Measurements from ENCODE around the gene DNAH12.
"Not testable (repeated sequence)": the region's sequence is repeated elsewhere in the genome, so short reads cannot be mapped to it uniquely, and the experiment has no call there.

DNAH12 gene

GRCh38 chr3:57350271-57350670 is 193.9 kb downstream of the DNAH12 start:
- Histone ChIP-seq H3K4me3 (ENCODE audit: severe bottlenecking) (no peak overlapping the region), H3K27ac (ENCODE audit: poor library complexity, severe bottlenecking) (no peak overlapping the region), H3K4me1 (ENCODE audit: insufficient read depth, poor library complexity, severe bottlenecking) (no peaks in the 10 kb centered on the region), H3K27me3 (ENCODE audit: insufficient read depth, poor library complexity, severe bottlenecking) (peaks cover 14% of the 10 kb centered on the region), H3K9me3 (ENCODE audit: severe bottlenecking) (no peaks in the 10 kb centered on the region), H3K36me3 (ENCODE audit: low read depth) (no peaks in the 10 kb centered on the region)
- ATAC-seq (ENCODE audit: low read depth) (no peak), DNase-seq (ENCODE audit: low spot score) (no peak)
- TF ChIP-seq CTCF (IDR thresholded peaks at IDR 0.05; ENCODE audit: poor library complexity, severe bottlenecking) = no peak

DNA sequence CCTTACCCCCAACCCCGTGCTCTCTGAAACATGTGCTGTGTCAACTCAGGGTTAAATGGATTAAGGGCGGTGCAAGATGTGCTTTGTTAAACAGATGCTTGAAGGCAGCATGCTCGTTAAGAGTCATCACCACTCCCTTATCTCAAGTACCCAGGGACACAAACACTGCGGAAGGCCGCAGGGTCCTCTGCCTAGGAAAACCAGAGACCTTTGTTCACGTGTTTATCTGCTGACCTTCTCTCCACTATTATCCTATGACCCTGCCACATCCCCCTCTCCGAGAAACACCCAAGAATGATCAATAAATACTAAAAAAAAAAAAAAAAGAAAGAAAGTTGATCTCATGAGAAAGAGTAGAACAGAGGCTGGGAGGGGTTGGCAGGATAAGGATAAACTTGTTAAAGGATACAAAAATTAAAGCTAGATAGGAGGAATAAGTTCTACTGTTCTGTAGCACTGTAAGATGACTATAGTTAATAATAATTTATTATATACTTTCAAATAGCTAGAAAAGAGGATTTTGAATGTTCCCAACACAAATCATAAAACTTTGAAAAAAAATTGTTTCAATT is 205.0 kb downstream of the DNAH12 start:
- ATAC-seq (ENCODE audit: low read depth); H3K36me3 ChIP-seq (ENCODE audit: low read depth); H3K9me3 ChIP-seq (ENCODE audit: severe bottlenecking); H3K27ac ChIP-seq (ENCODE audit: poor library complexity, severe bottlenecking); H3K4me3 ChIP-seq (ENCODE audit: severe bottlenecking); H3K4me1 ChIP-seq (ENCODE audit: insufficient read depth, poor library complexity, severe bottlenecking); DNase-seq (ENCODE audit: low spot score): not testable (repeated sequence)
- H3K27me3 ChIP-seq (ENCODE audit: insufficient read depth, poor library complexity, severe bottlenecking) = peaks cover 12% of the 10 kb centered on the region

DNA sequence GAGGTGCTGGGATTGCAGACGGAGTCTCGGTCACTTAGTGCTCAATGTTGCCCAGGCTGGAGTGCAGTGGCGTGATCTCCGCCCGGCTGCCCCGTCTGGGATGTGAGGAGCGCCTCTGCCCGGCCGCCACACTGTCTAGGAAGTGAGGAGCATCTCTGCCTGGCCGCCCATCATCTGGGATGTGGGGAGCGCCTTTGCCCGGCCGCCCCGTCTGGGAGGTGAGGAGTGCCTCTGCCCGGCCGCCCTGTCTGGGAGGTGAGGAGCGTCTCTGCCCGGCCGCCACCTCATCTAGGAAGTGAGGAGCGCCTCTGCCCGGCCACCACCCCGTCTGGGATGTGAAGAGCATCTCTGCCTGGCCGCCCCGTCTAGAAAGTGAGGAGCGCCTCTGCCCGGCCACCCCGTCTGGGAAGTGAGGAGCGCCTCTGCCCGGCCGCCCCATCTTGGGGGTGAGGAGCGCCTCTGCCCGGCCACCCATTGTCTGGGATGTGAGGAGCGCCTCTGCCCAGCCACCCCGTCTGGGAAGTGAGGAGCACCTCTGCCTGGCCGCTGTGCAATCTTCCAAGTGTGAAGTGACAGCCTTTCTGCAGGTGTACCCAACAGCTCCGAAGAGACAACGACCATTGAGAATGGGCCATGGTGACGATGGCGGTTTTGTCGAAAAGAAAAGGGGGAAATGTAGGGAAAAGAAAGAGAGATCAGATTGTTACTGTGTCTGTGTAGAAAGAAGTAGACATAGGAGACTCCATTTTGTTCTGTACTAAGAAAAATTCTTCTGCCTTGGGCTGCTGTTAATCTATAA is 205.7 kb downstream of the DNAH12 start:
- H3K36me3 ChIP-seq (ENCODE audit: low read depth); ATAC-seq (ENCODE audit: low read depth); H3K4me1 ChIP-seq (ENCODE audit: insufficient read depth, poor library complexity, severe bottlenecking); H3K9me3 ChIP-seq (ENCODE audit: severe bottlenecking); DNase-seq (ENCODE audit: low spot score); H3K4me3 ChIP-seq (ENCODE audit: severe bottlenecking); H3K27ac ChIP-seq (ENCODE audit: poor library complexity, severe bottlenecking): not testable (repeated sequence)
- H3K27me3 ChIP-seq (ENCODE audit: insufficient read depth, poor library complexity, severe bottlenecking) = peaks cover 16% of the 10 kb centered on the region

- H3K36me3 ChIP-seq (ENCODE audit: low read depth) = no peaks in the 10 kb centered on the region
- no peak overlapping the region for H3K4me3 ChIP-seq (ENCODE audit: severe bottlenecking)
- peaks cover 16% of the 10 kb centered on the region for H3K27me3 ChIP-seq (ENCODE audit: insufficient read depth, poor library complexity, severe bottlenecking)
- no peak overlapping the region for H3K27ac ChIP-seq (ENCODE audit: poor library complexity, severe bottlenecking)
- H3K9me3 ChIP-seq (ENCODE audit: severe bottlenecking) = no peaks in the 10 kb centered on the region
- no peak for DNase-seq (ENCODE audit: low spot score)
- no peaks in the 10 kb centered on the region for H3K4me1 ChIP-seq (ENCODE audit: insufficient read depth, poor library complexity, severe bottlenecking)
- no peak for TF ChIP-seq CTCF (IDR thresholded peaks at IDR 0.05; ENCODE audit: poor library complexity, severe bottlenecking)
- ATAC-seq (ENCODE audit: low read depth) = no peak
Observed at GRCh38 chr3:57335283-57335938, 208.7 kb downstream of the DNAH12 start.

DNA sequence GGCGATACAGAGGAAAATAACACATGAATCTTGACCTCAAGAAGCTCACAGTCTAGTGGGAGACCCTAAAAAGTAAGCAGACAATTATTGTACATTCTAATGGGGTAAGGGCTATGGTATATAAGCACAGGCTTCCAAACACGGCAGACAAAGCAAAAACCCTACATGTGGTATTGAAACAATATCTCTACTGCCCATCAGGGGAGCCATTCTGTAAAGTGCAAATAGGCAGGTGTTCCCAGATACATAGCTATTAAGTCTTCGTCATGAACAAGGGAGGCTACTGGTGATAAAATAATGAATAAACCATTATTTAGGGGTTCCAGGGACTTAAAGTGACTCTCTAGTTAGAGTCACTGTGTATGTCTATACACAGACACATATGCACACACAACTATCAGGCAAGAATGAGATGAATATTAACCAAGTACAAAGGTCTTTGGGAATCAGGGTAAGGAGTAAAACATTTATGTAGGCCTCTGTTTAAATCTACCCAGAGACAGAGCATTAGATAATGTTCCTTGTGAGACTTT is 213.0 kb downstream of the DNAH12 start:
- Histone ChIP-seq H3K4me1 (ENCODE audit: insufficient read depth, poor library complexity, severe bottlenecking) (no peaks in the 10 kb centered on the region), H3K36me3 (ENCODE audit: low read depth) (no peaks in the 10 kb centered on the region), H3K27ac (ENCODE audit: poor library complexity, severe bottlenecking) (no peak overlapping the region), H3K4me3 (ENCODE audit: severe bottlenecking) (no peak overlapping the region), H3K9me3 (ENCODE audit: severe bottlenecking) (no peaks in the 10 kb centered on the region), H3K27me3 (ENCODE audit: insufficient read depth, poor library complexity, severe bottlenecking) (peaks cover 13% of the 10 kb centered on the region)
- no peak for TF ChIP-seq CTCF (IDR thresholded peaks at IDR 0.05; ENCODE audit: poor library complexity, severe bottlenecking)
- no peak for DNase-seq (ENCODE audit: low spot score)
- ATAC-seq (ENCODE audit: low read depth) = no peak

- not testable (repeated sequence) for ATAC-seq (ENCODE audit: low read depth); H3K27ac ChIP-seq (ENCODE audit: poor library complexity, severe bottlenecking); H3K27me3 ChIP-seq (ENCODE audit: insufficient read depth, poor library complexity, severe bottlenecking); H3K36me3 ChIP-seq (ENCODE audit: low read depth); H3K4me3 ChIP-seq (ENCODE audit: severe bottlenecking); H3K9me3 ChIP-seq (ENCODE audit: severe bottlenecking); DNase-seq (ENCODE audit: low spot score); H3K4me1 ChIP-seq (ENCODE audit: insufficient read depth, poor library complexity, severe bottlenecking)
Observed at GRCh38 chr3:57326498-57326897, 217.6 kb downstream of the DNAH12 start.

Measured in RWPE2 (cell line).